ENCODE data around the gene ANKDD1B. TPM values are rescaled to one million over a fixed set of nuclear protein-coding genes. Genes with fewer than 3 reads are reported as not detected.
"Not testable (repeated sequence)": the region's sequence is repeated elsewhere in the genome, so short reads cannot be mapped to it uniquely, and the experiment has no call there.

ANKDD1B gene
- total RNA-seq, 1 experiment from 2014 or later: not detected

DNA sequence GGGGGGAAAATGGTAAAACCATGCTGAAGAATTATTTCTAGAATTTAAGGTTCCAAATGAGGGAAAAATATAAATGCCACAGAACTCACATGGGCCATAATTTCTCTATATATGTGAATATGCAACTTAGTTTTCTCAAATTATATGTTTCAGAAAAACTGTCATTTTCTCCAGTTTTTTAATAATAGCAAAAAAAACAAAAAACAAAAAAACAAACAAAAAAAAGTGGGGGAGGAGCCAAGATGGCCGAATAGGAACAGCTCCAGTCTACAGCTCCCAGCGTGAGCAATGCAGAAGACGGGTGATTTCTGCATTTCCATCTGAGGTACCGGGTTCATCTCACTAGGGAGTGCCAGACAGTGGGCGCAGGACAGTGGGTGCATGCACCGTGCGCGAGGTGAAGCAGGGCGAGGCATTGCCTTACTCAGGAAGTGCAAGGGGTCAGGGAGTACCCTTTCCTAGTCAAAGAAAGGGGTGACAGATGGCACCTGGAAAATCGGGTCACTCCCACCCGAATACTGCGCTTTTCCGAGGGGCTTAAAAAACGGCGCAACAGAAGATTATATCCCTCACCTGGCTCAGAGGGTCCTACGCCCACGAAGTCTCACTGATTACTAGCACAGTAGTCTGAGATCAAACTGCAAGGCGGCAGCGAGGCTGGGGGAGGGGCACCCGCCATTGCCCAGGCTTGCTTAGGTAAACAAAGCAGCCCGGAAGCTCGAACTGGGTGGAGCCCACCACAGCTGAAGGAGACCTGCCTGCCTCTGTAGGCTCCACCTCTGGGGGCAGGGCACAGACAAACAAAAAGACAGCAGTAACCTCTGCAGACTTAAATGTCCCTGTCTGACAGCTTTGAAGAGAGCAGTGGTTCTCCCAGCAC, 84.5 kb downstream of the ANKDD1B start:
- DNase-seq (ENCODE audit: low read depth): not testable (repeated sequence)

DNA sequence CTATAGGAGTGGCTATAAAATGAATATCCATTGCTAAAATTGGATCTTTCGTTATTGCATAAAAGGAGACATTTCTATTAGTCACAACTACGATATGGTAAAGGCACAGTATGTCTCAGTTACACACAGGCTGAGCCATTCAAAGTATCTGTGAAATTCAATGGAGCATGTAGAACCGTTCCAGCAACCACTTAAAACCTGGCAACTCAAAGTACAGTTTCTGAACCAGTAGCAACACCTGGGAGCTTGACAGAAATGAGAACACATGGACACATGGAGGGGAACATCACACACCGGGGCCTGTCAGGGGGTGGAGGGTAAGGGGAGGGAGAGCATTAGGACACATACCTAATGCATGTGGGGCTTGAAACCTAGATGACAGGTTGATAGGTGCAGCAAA, 90.6 kb downstream of the ANKDD1B start:
- no peak for DNase-seq (ENCODE audit: low read depth)

DNA sequence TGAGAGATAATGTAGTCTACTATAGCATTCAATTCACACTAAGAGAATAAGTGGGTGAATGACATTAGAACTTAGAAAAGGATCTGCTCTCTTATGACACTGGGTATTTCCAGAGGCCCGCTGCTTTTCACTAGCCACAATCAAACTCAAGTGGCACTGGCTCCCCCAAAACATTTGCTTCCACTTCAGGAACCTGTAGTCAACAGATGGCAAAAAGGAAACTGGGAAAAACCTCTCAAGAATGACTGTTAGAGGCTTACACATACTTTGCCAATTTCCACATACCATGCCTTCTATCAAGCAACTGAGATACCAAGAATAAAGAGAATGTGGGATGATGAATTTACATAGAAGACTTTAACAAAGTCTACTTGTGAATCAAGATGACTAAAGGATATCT, 94.8 kb downstream of the ANKDD1B start:
- no peak for DNase-seq (ENCODE audit: low read depth)

DNA sequence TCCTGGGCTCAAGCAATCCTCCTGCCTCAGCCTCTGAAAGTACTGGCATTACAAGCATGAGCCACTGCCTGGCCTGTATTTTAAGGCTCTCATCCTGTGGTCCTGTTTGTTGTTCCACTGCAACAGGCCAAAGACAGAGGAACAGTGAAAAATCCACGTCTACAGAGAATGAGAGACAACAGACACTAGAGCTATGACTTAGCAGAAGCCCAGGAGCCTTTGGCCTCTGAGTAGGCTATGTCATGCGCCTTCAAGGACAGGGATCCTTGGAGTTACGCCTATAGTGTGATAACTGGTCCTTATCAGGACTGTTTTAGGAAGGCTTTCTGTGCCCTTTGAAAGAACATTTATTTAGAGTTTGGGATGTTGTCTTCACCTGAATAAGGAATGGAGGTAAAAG, 95.5 kb downstream of the ANKDD1B start:
- no peak for DNase-seq (ENCODE audit: low read depth)

DNA sequence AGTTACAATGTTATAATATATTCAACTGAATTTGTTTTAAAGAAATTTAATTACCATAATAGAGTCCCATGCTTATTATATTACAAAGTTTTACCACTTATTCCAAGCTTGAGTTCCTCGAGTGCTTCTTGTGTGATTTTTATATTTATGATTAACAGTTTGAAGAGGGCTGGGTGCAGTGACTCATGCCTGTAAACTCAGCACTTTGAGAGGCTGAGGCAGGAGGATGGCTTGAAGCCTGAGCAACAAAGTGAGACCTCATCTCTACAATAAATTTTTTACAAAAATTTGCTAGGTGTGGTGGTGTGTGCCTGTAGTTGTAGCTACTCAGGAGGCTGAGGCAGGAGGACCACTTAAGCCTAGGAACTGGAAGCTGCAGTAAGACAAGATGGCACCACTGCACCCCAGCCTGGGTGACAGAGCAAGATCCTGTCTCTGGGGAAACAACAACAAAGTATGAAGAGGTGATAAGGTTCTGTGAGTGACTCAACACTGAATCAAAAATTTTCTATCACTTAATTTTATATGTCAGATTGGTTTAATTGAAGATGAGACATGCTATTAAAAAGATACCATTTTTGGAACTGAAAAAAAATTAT, 96.8 kb downstream of the ANKDD1B start:
- DNase-seq (ENCODE audit: low read depth): peak; percentile 73

DNA sequence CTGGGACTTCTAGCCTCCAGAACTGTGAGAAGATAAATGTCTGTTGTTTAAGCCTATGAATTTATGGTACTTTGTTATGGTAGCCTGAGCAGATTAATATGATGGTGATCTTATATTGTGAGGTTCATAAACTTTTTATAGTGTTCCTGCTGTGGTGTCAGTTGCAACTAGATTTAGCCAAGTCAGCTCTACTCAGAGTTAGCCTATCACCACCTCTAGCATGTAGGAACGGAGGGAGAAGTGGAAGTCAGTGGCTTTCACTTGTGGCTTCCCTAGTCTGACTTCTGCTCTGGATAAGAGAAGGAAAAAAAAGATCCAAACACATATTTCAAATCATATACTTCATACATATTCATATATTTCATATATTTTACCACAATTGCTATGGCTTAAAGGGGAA, 99.4 kb downstream of the ANKDD1B start:
- DNase-seq (ENCODE audit: low read depth): no peak

DNA sequence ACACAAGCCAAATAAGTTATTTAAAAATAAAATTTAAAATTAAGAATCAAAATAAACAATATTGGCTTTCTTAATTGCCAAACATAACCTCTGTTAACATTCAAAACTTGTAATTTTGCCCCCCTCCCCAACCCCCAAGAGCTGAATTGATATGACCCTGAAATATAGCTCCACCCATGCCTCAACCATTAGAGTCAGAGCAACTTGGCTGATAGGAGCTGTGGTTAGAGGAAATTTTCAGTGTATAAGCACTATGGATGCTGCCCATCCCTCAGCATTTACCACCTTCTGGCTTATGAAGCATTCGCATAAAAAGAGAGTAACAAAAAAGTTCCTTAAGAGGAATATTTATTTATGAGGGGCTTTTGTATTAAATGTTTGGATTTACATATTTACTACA, 99.9 kb downstream of the ANKDD1B start:
- no peak for DNase-seq (ENCODE audit: low read depth)

DNA sequence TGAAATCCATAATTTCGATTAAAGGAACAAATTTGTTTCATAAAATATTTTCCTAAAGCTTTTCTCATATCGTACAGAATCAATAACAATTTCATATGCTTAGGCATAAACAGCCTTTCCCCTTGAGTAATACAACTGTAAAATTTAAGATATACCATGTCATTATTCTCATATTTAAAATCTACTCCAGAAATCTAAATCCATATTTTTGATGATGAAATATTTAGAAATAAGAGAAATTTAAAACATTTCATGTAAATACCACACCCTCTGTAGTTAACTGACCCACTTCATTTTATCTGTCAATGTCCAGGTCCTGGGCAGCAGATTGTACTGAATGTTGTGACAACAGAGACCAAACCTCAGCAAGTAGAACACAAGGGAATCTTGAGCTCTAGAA, 100.8 kb downstream of the ANKDD1B start:
- DNase-seq (ENCODE audit: low read depth): no peak

DNA sequence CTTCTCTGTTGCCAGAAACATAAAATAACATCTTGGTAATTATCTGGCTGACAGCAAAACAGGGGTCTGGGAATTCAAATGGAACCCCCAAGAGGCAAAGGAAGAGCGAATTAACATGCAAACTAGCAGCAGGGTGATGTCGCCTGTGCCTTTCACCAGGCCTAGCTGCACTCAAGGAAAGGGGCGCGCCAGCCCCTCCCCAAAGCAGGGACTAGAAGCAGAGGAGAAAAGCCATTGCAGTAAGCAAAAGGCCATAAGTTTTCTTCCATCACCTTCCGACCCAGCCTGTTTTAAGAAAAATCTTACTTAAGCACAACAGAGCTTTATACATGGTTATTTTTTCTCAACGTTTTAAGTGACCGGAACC, 105.4 kb downstream of the ANKDD1B start:
- no peak for DNase-seq (ENCODE audit: low read depth)

DNA sequence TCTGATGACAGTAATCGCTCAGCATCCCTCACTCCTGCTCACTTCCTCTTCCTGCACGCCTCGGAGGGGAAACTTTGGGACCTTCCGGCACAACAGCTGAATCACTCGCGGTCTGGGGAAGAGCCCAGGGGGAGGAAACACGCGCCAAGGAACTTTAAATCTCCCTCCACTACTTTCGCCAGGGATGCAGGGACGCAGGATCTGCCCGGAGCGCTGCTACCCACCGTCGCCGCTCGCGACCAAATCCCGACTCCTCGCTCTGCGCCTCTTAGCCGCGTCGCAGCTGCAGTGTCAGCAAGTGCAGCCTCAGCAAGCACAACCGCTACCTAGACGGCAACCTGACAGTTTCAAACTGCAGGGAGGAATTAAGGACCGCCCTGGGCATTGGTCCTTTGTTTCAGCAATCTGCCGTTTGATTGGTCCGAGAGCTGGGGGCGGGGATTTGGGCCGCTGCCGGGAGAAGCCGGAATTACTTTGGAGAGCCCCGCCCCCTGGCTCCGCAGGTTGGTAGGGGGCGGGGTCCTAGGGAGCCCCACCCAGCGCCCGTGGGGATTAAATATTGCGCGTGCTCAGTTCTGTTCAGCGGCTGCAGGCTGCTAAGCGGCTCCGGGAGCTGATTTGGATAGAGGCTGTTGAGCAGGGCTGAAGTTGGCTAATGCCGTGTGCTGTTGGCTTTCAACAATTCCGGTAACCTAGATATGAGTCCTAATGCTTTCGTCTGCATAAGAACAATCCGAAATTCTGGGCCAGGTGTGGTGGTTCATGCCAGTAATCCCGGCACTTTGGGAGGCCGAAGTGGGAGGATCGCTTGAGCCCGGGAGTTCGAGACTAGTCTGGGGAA, 106.0 kb downstream of the ANKDD1B start, which contains the start of gene POC5:
POC5 (minus strand) TSS at position 356 of the 841 bp plus-strand sequence. CDS start 4,500 bp downstream, outside the sequence.
- DNase-seq (ENCODE audit: low read depth): peak; percentile 97

DNA sequence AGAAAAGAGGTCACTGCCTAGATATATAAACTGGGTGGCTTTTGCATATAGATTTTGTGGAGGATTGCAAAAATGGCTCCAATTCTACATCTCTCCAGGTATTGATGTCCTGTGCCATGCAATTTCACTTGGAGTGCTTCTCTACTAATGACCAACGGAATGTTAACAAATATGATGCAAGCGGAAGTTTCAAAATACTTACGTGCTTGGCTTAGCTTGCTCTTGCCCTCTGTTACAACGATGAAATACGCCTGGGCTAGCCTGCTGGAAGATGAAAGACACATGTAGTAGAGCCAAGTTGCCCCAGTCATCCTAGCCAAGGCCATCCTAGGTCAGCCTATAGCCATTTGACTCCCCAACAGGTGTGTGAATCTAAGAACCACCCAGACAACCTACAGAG, 109.6 kb downstream of the ANKDD1B start:
- DNase-seq (ENCODE audit: low read depth): no peak

Small RNAs within 50 kb of the gene (small RNA-seq; reads per million reads assigned to genes)
- not detected for gene RNU6-680P

Other genes with a start within 250 kb of the ANKDD1B start
- gene CERT1, start 99.8 kb upstream of the ANKDD1B start, total RNA-seq (2014; rRNA removed; shearing (Covaris generic)): 6.2 and 8.3 TPM in 2 replicates
- 14.7 and 15.8 TPM in 2 replicates for gene POLK, start 99.6 kb upstream of the ANKDD1B start, total RNA-seq (2014; rRNA removed; shearing (Covaris generic))
- gene POC5, start 106.0 kb downstream of the ANKDD1B start, total RNA-seq (2014; rRNA removed; shearing (Covaris generic)): 19.1 and 22.6 TPM in 2 replicates

Data from HT1080 (cell line).